ENCODE measurements around the gene LAMA2. TPM values are rescaled to one million over a fixed set of nuclear protein-coding genes. Genes with fewer than 3 reads are reported as not detected.

Gene LAMA2
- total RNA-seq, 1 donor from 2014 or later = 0.47 TPM

DNA sequence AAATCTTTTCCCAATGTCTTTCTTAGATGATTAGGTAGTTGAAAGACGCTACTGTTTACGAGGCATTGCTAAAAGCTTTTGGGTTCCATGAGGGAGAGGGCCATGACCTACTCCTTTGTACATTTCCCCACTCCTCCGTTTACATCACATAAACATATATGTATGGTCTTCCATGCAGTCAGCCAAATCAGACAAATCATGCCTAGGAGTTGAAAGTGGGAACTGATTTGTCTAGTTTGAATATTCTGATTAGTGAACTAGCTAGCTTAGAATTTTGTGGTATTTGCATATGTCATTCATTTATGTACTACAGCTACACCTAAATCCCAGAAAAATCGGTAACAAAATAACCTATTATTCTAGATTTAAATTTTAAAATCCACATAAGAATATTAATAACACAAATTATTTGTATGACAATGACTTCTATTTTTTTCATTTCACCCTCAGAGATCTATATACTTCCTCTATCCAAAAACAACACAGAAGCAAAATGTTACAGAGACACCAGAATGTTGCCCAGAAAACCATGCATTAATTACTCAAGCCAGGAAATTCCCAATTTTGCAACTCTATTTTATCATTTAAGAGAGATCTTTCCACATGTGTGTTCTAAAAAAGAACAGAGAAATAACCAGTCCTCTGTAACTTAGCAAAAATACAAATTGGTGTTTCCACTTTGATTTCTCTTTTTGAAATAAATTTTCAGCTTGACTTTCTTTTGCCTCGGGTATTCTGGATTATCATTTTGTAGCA, 231.9 kb downstream of the LAMA2 start:
- Mint-ChIP-seq H3K4me1 (no peaks in the 10 kb centered on the region), H3K4me3 (no peak overlapping the region), H3K36me3 (ENCODE audit: low read depth) (no peaks in the 10 kb centered on the region), H3K9me3 (no peaks in the 10 kb centered on the region), H3K27me3 (ENCODE audit: low read depth) (no peaks in the 10 kb centered on the region), H3K27ac (ENCODE audit: unreplicated experiment) (no peak overlapping the region)
- TF ChIP-seq, protein P1, sequence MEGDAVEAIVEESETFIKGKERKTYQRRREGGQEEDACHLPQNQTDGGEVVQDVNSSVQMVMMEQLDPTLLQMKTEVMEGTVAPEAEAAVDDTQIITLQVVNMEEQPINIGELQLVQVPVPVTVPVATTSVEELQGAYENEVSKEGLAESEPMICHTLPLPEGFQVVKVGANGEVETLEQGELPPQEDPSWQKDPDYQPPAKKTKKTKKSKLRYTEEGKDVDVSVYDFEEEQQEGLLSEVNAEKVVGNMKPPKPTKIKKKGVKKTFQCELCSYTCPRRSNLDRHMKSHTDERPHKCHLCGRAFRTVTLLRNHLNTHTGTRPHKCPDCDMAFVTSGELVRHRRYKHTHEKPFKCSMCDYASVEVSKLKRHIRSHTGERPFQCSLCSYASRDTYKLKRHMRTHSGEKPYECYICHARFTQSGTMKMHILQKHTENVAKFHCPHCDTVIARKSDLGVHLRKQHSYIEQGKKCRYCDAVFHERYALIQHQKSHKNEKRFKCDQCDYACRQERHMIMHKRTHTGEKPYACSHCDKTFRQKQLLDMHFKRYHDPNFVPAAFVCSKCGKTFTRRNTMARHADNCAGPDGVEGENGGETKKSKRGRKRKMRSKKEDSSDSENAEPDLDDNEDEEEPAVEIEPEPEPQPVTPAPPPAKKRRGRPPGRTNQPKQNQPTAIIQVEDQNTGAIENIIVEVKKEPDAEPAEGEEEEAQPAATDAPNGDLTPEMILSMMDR (conservative IDR thresholded peaks at IDR 0.05) = no peak
- no peak for DNase-seq (ENCODE audit: low read depth, low spot score)

DNA sequence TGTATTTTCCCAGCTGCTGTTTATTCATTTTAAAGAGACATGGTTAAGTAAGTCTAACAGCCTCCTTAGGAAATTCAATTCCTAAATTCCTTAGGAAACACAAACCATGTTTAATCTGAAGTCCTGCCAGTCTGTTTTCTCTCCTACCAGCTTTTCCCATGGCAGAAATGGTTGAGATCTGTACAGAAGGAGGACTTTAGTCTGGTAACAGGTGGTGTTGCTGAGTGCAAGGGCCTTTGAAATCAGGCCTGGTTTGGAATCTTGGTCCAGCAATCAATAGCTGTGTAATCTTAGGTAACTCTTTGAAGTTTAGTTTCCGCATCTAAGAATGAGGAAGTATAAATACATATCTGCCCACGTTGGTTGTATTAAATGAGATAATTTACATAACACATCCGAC, 232.5 kb downstream of the LAMA2 start:
- TF ChIP-seq, protein P1 (conservative IDR thresholded peaks at IDR 0.05) = no peak
- H3K4me3 Mint-ChIP-seq = no peak overlapping the region
- no peaks in the 10 kb centered on the region for H3K4me1 Mint-ChIP-seq
- H3K36me3 Mint-ChIP-seq (ENCODE audit: low read depth) = no peaks in the 10 kb centered on the region
- DNase-seq (ENCODE audit: low read depth, low spot score) = no peak
- H3K9me3 Mint-ChIP-seq = no peaks in the 10 kb centered on the region
- no peaks in the 10 kb centered on the region for H3K27me3 Mint-ChIP-seq (ENCODE audit: low read depth)
- H3K27ac Mint-ChIP-seq (ENCODE audit: unreplicated experiment) = no peak overlapping the region

DNA sequence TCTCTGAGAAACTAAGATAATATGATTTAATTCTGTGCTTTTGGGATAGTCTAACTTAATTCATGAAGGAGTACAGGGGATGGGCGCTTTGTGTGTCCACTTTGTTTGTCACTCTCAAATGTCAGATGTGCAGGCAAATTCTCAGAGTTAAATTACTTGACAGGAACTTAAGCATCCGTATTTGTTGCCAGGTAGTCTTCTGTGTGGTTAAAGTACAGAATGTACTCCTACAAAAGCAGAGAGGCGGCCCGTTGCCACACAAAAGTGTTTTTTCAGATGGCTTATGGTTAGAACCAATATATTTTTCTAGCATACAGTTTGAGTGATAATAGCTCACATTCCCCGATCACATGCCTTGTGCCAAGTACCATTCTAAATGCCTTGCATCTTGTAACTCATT, 234.4 kb downstream of the LAMA2 start:
- H3K9me3 Mint-ChIP-seq = no peaks in the 10 kb centered on the region
- H3K27me3 Mint-ChIP-seq (ENCODE audit: low read depth) = no peaks in the 10 kb centered on the region
- no peak overlapping the region for H3K27ac Mint-ChIP-seq (ENCODE audit: unreplicated experiment)

DNA sequence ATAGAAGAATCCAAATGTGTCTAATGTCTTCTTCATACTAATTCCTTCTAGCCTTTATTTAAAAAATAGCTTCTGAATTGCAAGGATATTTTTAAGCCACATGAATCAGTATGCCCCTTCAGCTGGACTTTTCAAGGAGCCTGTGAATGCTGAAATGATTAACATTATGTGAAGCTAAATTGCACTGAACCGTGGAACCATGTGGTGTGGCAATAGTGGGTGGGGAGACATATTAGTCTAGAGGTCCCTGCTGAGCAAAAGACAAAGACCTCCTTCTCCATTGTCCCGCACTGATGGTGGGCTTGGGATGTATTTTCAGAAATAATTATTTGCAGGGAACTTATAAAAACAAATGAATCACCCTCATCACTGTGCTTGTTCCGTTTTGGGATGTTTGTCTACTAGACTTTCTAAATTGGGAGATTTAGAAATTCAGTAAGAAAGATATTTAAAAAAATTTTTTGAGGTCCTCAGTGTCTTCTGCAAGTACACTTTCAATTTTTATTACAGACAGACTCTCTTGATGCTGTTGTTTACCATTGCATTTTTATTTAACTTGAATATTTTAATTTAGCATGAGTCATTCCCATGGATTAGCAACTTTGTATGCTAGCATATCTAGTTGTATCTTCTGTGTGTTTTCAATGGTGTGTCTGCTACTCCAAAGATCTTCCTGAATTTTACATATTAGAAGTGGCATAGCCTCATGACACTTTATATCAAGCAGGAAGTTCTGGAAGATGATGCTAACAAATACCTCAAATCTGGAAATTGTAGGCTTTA, 238.1 kb downstream of the LAMA2 start:
- Mint-ChIP-seq H3K27ac (ENCODE audit: unreplicated experiment) (no peak overlapping the region), H3K4me3 (no peak overlapping the region), H3K36me3 (ENCODE audit: low read depth) (no peaks in the 10 kb centered on the region), H3K9me3 (no peaks in the 10 kb centered on the region), H3K4me1 (peaks cover 7% of the 10 kb centered on the region), H3K27me3 (ENCODE audit: low read depth) (no peaks in the 10 kb centered on the region)
- DNase-seq (ENCODE audit: low read depth, low spot score) = no peak
- TF ChIP-seq, protein P1 (conservative IDR thresholded peaks at IDR 0.05) = no peak

More for the DNA sequence above, 234.4 kb downstream of the LAMA2 start:
- Mint-ChIP-seq H3K36me3 (ENCODE audit: low read depth) (no peaks in the 10 kb centered on the region), H3K4me1 (peaks cover 7% of the 10 kb centered on the region), H3K4me3 (no peak overlapping the region)
- no peak for DNase-seq (ENCODE audit: low read depth, low spot score)
- TF ChIP-seq, protein P1 (conservative IDR thresholded peaks at IDR 0.05) = no peak

DNA sequence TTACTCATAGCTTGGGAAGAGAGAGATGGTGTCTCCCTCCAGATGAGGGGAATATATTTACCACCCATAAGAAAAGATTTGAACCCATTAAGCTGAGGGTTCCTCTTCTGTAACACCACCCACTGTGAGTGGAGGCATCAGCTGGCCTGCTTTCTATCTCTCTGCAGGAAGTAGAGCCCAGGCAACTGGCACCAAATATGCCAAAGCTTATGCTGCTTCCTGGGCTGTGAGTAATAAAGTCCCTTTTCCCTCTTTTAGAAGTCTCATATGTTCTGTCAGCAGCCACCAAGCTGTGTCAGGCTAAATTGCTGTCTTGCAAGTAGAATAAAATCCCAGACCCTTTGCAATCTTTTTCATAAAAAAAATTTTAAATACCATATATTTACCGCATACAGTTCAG, 241.4 kb downstream of the LAMA2 start:
- no peaks in the 10 kb centered on the region for H3K27me3 Mint-ChIP-seq (ENCODE audit: low read depth)
- H3K4me3 Mint-ChIP-seq = no peak overlapping the region
- peaks cover 7% of the 10 kb centered on the region for H3K4me1 Mint-ChIP-seq
- no peaks in the 10 kb centered on the region for H3K36me3 Mint-ChIP-seq (ENCODE audit: low read depth)
- no peaks in the 10 kb centered on the region for H3K9me3 Mint-ChIP-seq
- TF ChIP-seq, protein P1 (conservative IDR thresholded peaks at IDR 0.05) = no peak
- DNase-seq (ENCODE audit: low read depth, low spot score) = no peak
- H3K27ac Mint-ChIP-seq (ENCODE audit: unreplicated experiment) = no peak overlapping the region
